ENCODE results near the gene WNK4. TPM values are rescaled to one million over a fixed set of nuclear protein-coding genes. Genes with fewer than 3 reads are reported as not detected.

The WNK4 gene
- total and polyA plus RNA-seq, 9 of the 15 experiments (the other 6 are each of a cell fraction or from before 2014, with no cell fraction given), result 0.32 to 25.8 (median 4.5) TPM

GRCh38 chr17:42821176-42821575, 40.8 kb downstream of the WNK4 start:
- H3K4me3 ChIP-seq, result no peak overlapping the region
- no peak overlapping the region for H3K9ac ChIP-seq (ENCODE audit: insufficient read depth in 1 of 2, low read depth in 2 of 2, low read length in 2 of 2)
- no peak for ATAC-seq
- H3K27me3 ChIP-seq (ENCODE audit: control insufficient read depth in 2 of 2, insufficient read depth in 2 of 2, low read length in 2 of 2), result no peaks in the 10 kb centered on the region
- H3K4me1 ChIP-seq (replicated peaks in 1 of 2; ENCODE audit: control insufficient read depth in 2 of 2, insufficient read depth in 2 of 2, low read length in 2 of 2), result peaks cover 0 to 18% of the 10 kb centered on the region in 2 experiments; a peak in 2 of 5 replicates
- no peak overlapping the region for H3K27ac ChIP-seq (ENCODE audit: extremely low read depth, low read depth, low read length)
- no peak overlapping the region for H3K4me2 ChIP-seq (ENCODE audit: insufficient read depth, low read length)
- no peaks in the 10 kb centered on the region for H3K9me3 ChIP-seq (replicated peaks; ENCODE audit: control insufficient read depth, insufficient read depth, low read depth, low read length)
- in situ Hi-C loops (cut with MboI), result loop anchor here (5.0 kb wide), 1 partner anchor 99 kb away; no protein-coding TSS in a partner anchor
- no peaks in the 10 kb centered on the region for H4K20me1 ChIP-seq (replicated peaks; ENCODE audit: control insufficient read depth, insufficient read depth, low read length)
- no peak overlapping the region for H2AFZ ChIP-seq (ENCODE audit: low read depth, low read length)
- DNase-seq (ENCODE audit: extremely low read depth in 1 of 4, low spot score in 3 of 4), result no peak
- BruUV-seq (replicated peaks), result no TSS peak
- intact Hi-C loops (cut with micrococcal nuclease), result no loop called here
- WGBS (ENCODE audit: insufficient coverage, low coverage, missing lambda C conversion rate), result 82% methylated on average over 7 of the region's 7 CpGs
- H3K79me2 ChIP-seq (ENCODE audit: control insufficient read depth, insufficient read depth, low read length), result peaks cover 25% of the 10 kb centered on the region
- H3K9me1 ChIP-seq (ENCODE audit: control insufficient read depth, insufficient read depth, low read length), result no peaks in the 10 kb centered on the region
- no peak for FAIRE-seq
- no peak for TF ChIP-seq SREBF2 (CRISPR knock-in tag; IDR thresholded peaks at IDR 0.05)
- TF ChIP-seq WHSC1 (IDR thresholded peaks at IDR 0.05; ENCODE audit: low read length), result no peak
- no peak for TF ChIP-seq PRPF4 (IDR thresholded peaks at IDR 0.05; ENCODE audit: insufficient read depth, low read depth, low read length, poor library complexity, severe bottlenecking)
- no peak for TF ChIP-seq FOS (IDR thresholded peaks at IDR 0.05; ENCODE audit: extremely low read depth, insufficient read length)
- TF ChIP-seq ZNF224 (CRISPR knock-in tag; IDR thresholded peaks at IDR 0.05), result no peak
- TF ChIP-seq PHF8 (IDR thresholded peaks at IDR 0.05; ENCODE audit: borderline replicate concordance, low read length), result no peak
- TF ChIP-seq KHSRP (IDR thresholded peaks at IDR 0.05), result no peak
- no peak for TF ChIP-seq PTRF (tag; IDR thresholded peaks at IDR 0.05)
- no peak for TF ChIP-seq HIVEP1 (CRISPR knock-in tag; IDR thresholded peaks at IDR 0.05)
- TF ChIP-seq ZNF121 (CRISPR knock-in tag; conservative IDR thresholded peaks at IDR 0.05), result no peak
- no peak for TF ChIP-seq FOXM1 (IDR thresholded peaks at IDR 0.05; ENCODE audit: low read depth)
- no peak for TF ChIP-seq FOXM1 (CRISPR knock-in tag; IDR thresholded peaks at IDR 0.05; ENCODE audit: low read depth)
- TF ChIP-seq ELF4 (CRISPR knock-in tag; IDR thresholded peaks at IDR 0.05), result no peak
- CTCF ChIA-PET (ENCODE audit: low intra/inter-chr PET ratio), result no interaction called here
- H3K36me3 ChIP-seq (ENCODE audit: control insufficient read depth, insufficient read depth, low read length), result peaks cover 63% of the 10 kb centered on the region
- POLR2A ChIA-PET, result interaction anchor here (0.8 to 1.0 kb wide), 3 partner anchors 9 to 71 kb away, joined by 3 to 4 read pairs (median 3); no protein-coding TSS in a partner anchor

Measured in K562 (cell line).